ENCODE data around the gene KAZALD1. TPM values are rescaled to one million over a fixed set of nuclear protein-coding genes. Genes with fewer than 3 reads are reported as not detected.

The KAZALD1 gene
- total RNA-seq, 1 donor from 2014 or later = 1.6 TPM

DNA sequence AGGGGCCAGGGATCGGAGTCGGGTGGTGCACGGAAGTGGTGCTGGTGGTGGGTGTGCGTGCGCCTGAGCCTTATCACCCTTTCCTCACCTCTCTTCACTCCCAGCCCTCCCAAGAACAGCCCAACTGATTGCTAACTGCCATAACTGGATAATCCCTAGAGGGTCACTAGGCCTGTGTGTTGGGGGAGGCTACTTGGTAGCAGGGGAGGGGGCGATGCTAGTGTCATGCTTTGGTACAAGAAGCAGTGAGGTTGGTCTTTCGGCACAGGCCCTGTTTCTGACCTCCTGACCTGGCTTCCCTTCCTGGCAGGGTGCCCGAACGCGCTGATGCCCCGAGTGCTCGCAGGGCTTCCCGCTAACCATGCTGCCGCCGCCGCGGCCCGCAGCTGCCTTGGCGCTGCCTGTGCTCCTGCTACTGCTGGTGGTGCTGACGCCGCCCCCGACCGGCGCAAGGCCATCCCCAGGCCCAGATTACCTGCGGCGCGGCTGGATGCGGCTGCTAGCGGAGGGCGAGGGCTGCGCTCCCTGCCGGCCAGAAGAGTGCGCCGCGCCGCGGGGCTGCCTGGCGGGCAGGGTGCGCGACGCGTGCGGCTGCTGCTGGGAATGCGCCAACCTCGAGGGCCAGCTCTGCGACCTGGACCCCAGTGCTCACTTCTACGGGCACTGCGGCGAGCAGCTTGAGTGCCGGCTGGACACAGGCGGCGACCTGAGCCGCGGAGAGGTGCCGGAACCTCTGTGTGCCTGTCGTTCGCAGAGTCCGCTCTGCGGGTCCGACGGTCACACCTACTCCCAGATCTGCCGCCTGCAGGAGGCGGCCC is 652 bp downstream of the KAZALD1 start:
- TF ChIP-seq, protein P1, sequence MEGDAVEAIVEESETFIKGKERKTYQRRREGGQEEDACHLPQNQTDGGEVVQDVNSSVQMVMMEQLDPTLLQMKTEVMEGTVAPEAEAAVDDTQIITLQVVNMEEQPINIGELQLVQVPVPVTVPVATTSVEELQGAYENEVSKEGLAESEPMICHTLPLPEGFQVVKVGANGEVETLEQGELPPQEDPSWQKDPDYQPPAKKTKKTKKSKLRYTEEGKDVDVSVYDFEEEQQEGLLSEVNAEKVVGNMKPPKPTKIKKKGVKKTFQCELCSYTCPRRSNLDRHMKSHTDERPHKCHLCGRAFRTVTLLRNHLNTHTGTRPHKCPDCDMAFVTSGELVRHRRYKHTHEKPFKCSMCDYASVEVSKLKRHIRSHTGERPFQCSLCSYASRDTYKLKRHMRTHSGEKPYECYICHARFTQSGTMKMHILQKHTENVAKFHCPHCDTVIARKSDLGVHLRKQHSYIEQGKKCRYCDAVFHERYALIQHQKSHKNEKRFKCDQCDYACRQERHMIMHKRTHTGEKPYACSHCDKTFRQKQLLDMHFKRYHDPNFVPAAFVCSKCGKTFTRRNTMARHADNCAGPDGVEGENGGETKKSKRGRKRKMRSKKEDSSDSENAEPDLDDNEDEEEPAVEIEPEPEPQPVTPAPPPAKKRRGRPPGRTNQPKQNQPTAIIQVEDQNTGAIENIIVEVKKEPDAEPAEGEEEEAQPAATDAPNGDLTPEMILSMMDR (IDR thresholded peaks at IDR 0.05; ENCODE audit: insufficient read depth, low read length, severe bottlenecking) = peak; percentile 60
- Histone ChIP-seq H3K4me3 (ENCODE audit: low read depth, low read length) (peak overlapping the region; percentile 11), H3K27me3 (ENCODE audit: control insufficient read depth, insufficient read depth, low read length) (peaks cover 2% of the 10 kb centered on the region), H3K36me3 (ENCODE audit: control insufficient read depth, insufficient read depth, low read length) (no peaks in the 10 kb centered on the region)
- DNase-seq (ENCODE audit: low read depth) (no peak), FAIRE-seq (no peak)

DNA sequence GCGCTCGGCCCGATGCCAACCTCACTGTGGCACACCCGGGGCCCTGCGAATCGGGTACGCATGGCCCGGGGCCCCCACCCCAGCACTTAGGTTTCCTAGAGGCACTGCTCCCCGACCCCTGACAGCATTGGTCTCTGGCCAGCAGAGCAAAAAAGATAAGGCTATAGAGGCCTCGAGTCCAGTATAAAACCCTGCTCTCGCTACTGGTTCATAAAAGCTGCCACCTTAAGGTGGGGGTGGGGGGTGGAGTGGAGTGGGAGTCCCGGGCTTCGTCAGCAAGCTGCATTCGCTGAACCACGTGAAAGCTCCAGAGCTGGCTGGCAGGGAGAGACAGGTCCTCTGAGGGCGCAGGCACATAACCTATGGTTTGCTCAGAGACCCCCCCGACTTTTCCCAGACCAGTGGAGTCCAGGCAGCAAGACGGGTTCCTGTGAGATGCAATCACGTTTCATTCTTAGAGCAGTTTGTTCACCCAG is 1.3 kb downstream of the KAZALD1 start:
- H3K4me3 ChIP-seq (ENCODE audit: low read depth, low read length) = no peak overlapping the region
- DNase-seq (ENCODE audit: low read depth) (no peak), FAIRE-seq (no peak)
- TF ChIP-seq, protein P1 (IDR thresholded peaks at IDR 0.05; ENCODE audit: insufficient read depth, low read length, severe bottlenecking) = no peak
- H3K27me3 ChIP-seq (ENCODE audit: control insufficient read depth, insufficient read depth, low read length) = peaks cover 2% of the 10 kb centered on the region
- no peaks in the 10 kb centered on the region for H3K36me3 ChIP-seq (ENCODE audit: control insufficient read depth, insufficient read depth, low read length)

DNA sequence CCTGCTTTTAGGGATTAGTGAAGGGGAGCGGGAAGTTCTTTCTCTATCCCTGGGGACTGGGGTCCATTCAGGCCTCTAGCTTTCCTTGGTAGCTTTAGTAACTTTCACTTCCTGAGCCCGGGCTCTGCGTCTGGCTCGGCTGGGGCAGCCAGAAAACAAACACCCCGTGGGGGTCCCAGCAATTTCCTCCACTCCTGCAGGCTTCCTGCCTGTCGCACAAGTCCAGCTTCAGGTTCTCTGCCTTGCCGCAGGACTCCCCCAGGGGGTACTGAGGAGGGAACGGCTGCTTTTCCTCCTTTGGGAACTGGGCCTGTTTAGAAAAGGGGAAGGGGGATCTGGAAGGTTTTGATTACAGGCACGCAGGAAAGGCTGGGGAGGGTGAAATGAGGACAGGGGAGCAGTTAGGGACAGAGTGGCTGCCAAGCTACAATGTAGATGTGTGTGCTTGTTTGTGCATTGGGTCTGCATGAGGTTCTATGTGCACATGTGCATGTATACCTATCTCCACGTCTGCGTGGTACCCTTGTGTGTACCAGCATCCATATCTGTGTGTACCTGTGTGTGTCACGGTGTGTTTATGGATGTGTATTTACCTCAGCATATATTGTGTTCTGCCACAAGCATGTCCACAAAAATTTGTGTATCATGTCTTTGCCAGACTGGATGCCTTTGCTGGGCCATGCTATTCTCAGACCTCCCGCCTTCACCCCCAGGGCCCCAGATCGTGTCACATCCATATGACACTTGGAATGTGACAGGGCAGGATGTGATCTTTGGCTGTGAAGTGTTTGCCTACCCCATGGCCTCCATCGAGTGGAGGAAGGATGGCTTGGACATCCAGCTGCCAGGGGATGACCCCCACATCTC is 2.0 kb downstream of the KAZALD1 start:
- TF ChIP-seq, protein P1 (IDR thresholded peaks at IDR 0.05; ENCODE audit: insufficient read depth, low read length, severe bottlenecking) = no peak
- no peak for FAIRE-seq
- no peak overlapping the region for H3K4me3 ChIP-seq (ENCODE audit: low read depth, low read length)
- peaks cover 2% of the 10 kb centered on the region for H3K27me3 ChIP-seq (ENCODE audit: control insufficient read depth, insufficient read depth, low read length)
- H3K36me3 ChIP-seq (ENCODE audit: control insufficient read depth, insufficient read depth, low read length) = no peaks in the 10 kb centered on the region
- no peak for DNase-seq (ENCODE audit: low read depth)

DNA sequence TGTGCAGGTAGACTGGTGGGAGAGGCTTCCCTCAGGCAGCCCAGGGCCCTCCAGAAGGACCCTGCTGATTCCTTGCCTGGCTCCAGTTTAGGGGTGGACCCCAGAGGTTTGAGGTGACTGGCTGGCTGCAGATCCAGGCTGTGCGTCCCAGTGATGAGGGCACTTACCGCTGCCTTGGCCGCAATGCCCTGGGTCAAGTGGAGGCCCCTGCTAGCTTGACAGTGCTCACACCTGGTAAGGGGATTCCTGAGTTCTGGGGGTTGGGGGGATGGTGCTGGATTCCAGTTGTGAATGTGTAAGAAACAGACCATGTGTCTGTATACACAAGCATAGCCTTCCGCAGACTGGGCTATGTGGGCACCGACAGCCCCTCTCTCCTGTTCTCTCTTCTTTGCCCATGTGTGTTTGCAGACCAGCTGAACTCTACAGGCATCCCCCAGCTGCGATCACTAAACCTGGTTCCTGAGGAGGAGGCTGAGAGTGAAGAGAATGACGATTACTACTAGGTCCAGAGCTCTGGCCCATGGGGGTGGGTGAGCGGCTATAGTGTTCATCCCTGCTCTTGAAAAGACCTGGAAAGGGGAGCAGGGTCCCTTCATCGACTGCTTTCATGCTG is 2.7 kb downstream of the KAZALD1 start:
- Histone ChIP-seq H3K36me3 (ENCODE audit: control insufficient read depth, insufficient read depth, low read length) (no peaks in the 10 kb centered on the region), H3K4me3 (ENCODE audit: low read depth, low read length) (no peak overlapping the region), H3K27me3 (ENCODE audit: control insufficient read depth, insufficient read depth, low read length) (peaks cover 2% of the 10 kb centered on the region)
- TF ChIP-seq, protein P1 (IDR thresholded peaks at IDR 0.05; ENCODE audit: insufficient read depth, low read length, severe bottlenecking) = no peak
- DNase-seq (ENCODE audit: low read depth) (no peak), FAIRE-seq (no peak)

DNA sequence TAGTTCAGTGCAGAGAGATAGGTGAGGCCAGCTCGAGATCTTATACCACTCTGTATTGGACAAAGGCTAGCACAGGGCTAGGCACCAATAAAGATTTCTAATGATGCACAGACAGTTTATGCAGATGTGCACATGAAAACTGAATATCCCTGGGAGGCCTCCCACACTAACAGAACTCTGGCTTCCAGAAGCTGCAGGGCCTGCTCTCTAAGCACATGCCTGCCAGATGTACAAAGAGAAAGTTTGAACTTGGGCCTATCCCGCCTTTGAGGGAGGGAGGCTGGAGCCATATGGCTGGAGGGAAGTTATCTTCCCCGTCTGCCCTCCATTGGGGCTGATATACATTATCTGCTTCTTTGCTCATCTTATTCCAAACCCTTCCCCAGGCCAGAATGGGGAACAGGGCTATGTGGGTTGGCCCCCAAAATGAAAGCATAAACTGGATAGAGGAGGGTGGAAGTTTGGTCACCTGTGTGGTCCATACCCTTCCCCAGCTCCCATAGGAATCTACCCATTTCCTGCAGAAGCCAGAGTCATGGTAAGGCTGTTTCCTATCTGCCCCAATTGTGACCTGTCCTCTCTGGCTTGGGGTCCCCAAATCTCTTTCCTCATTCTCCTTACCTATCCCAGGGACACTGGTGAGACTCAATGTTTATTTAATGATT is 3.8 kb downstream of the KAZALD1 start:
- FAIRE-seq (no peak), DNase-seq (ENCODE audit: low read depth) (no peak)
- Histone ChIP-seq H3K4me3 (ENCODE audit: low read depth, low read length) (peak overlapping the region; percentile 51), H3K36me3 (ENCODE audit: control insufficient read depth, insufficient read depth, low read length) (no peaks in the 10 kb centered on the region), H3K27me3 (ENCODE audit: control insufficient read depth, insufficient read depth, low read length) (peaks cover 2% of the 10 kb centered on the region)
- TF ChIP-seq, protein P1 (IDR thresholded peaks at IDR 0.05; ENCODE audit: insufficient read depth, low read length, severe bottlenecking) = no peak

Measured in bronchial epithelial cell (primary cell).